Fibroblast of gingiva (primary cell): ENCODE measurements around the gene LDLR.
A peak's percentile ranks its signal among the peaks of the same experiment; 100 is the strongest.
"Not testable (repeated sequence)": the region's sequence is repeated elsewhere in the genome, so short reads cannot be mapped to it uniquely, and the experiment has no call there.

Experiments
- DNase-seq: peaks from one replicate; pipeline ENCODE4 v3.0.0-alpha.2; 2011; ENCODE audit warnings: low read depth

Gene LDLR

GRCh38 chr19:11073568-11073967 lies 15.7 kb upstream of the LDLR start:
- DNase-seq, result no peak

GRCh38 chr19:11076792-11077191 lies 12.5 kb upstream of the LDLR start:
- not testable (repeated sequence) for DNase-seq

GRCh38 chr19:11078893-11079292 lies 10.4 kb upstream of the LDLR start:
- DNase-seq, result no peak

DNA sequence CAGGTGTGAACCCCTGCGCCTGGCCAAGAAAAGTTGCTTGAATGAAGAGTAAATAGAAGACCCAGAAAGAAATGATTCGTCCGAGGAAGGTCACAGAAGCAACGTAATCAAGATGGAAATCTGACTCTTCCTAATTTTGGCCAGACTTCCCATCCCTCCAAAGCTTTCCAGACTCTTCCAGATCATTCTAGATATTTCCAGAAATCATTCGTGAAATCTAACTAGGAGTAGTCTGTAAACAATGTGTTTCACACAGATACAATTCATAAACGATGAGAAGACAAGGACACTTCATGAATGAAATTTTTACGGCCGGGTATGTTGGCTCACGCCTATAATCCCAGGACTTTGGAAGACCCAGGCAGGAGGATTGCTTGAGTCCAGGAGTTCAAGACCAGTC lies 9.3 kb upstream of the LDLR start:
- no peak for DNase-seq

DNA sequence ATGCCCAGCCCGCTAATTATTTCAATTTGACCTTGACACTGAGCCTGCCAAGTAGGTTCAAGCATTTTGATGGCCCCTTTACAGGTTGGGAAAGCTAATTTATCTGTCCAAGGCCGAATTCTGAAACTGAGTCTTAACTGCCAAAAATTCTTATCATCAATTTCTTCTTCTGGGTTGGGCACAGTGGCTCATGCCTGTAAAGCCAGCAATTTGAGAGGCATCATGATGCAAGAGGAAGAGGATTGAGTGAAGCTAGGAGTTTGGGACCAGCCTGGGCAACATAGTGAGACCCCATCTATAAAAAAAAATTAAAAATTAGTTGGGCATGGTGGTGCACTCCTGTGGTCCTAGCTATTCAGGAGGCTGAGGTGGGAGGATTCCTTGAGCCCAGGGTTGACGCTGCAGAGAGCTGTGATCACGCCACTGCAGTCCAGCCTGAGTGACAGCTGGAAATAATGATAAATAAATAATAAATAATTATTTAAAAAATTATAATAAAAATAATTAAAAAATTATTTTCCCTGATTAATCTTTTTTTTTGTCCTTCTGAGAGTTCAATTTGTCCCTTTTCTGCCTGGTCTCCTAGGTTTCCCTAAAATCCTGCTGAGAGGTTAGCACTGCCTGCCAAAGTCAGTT lies 1.3 kb upstream of the LDLR start:
- no peak for DNase-seq

DNA sequence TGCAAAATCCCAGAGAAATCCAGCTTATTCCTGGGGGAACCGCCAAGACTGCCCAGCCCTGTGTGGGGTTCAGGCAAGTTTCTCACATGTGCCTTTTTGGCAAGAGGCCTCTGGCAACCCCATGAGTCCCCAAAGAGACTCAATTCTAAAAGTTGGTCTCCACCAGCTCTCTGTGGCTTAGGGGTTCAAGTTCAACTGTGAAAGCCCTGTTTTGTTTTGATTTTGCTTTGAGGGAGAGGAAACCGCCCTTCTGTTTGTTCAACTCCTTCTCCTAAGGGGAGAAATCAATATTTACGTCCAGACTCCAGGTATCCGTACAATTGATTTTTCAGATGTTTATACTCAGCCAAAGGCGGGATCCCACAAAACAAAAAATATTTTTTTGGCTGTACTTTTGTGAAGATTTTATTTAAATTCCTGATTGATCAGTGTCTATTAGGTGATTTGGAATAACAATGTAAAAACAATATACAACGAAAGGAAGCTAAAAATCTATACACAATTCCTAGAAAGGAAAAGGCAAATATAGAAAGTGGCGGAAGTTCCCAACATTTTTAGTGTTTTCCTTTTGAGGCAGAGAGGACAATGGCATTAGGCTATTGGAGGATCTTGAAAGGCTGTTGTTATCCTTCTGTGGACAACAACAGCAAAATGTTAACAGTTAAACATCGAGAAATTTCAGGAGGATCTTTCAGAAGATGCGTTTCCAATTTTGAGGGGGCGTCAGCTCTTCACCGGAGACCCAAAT lies 583 bp upstream of the LDLR start:
- peak; percentile 85 for DNase-seq

DNA sequence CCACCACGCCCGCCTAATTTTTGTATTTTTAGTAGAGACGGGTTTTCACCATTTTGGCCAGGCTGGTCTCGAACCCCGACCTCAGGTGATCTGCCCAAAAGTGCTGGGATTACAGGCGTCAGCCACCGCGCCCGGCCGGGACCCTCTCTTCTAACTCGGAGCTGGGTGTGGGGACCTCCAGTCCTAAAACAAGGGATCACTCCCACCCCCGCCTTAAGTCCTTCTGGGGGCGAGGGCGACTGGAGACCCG lies 676 bp downstream of the LDLR start:
- DNase-seq, result not testable (repeated sequence)

- DNase-seq, result peak; percentile 97
Measured at GRCh38 chr19:11090264-11090996, 1.2 kb downstream of the LDLR start.

DNA sequence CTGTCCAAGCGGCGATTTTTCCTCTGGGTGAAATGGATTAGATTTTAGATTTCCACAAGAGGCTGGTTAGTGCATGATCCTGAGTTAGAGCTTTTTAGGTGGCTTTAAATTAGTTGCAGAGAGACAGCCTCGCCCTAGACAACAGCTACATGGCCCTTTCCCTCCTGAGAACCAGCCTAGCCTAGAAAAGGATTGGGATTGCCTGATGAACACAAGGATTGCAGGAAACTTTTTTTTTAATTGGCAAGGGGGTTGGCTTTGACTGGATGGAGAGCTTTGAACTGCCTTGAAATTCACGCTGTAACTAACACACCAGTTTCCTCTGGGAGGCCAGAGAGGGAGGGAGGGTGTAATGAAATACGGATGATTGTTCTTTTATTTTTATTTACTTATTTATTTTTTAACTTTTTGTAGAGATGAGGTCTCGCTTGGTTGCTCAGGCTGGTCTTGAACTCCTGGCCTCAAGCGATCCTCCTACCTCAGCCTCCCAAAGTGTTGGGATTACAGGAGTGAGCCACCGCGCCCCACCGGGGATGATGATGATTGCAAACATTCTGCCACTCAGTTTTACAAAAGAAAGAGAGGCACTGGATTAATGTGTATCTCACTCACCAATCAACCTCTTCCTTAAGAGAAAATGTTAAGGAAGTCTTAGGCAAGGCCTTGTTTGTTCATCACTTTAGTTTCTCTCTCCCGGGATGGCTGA lies 1.9 kb downstream of the LDLR start:
- DNase-seq, result no peak

- peak; percentile 71 for DNase-seq
Measured at GRCh38 chr19:11091703-11092153, 2.5 kb downstream of the LDLR start.

- peak; percentile 66 for DNase-seq
Measured at GRCh38 chr19:11092181-11092538, 2.9 kb downstream of the LDLR start.

DNA sequence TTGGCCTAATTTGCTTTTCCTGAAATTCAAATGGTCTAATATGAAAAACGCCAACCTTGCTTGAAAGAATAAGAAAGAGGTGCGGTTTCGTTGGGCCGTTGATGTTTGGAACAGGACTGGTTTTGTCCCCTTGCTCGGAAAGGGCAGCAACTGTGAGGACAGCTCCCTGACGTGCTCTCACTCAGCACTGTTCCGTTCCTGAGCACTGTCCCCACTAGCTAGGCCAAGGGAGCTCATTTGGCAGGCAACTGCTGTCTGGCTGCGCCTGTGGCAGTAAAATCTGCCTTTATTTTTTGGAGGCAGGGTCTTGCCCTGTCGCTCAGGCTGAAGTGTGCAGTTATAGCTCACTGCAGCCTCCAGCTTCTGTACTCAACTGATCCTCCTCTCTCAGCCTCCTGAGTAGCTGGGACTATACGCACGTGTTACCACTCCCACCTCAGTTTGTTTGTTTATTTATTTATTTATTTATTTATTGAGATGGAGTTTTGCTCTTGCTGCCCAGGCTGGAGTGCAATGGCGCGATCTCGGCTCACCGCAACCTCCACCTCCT lies 4.5 kb downstream of the LDLR start:
- DNase-seq, result no peak

DNA sequence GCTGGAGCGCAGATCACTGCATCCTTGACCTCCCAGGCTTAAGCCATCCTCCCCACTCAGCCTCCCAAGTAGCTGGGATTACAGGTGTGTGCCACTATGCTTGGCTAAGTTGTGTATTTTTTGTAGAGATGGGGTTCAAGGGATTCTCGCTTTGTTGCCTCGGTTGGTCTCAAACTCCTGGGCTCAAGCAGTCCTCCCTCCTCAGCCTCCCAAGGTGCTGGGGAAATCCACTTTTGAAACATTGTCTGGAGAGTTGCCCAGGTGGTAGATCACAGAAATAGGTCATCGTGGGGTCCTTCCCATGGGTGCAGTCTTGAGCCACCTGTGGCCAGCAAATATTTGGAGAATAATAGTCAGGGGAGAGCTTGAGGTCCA lies 5.2 kb downstream of the LDLR start:
- no peak for DNase-seq

GRCh38 chr19:11096210-11096841 lies 7.1 kb downstream of the LDLR start:
- peak; percentile 97 for DNase-seq

DNA sequence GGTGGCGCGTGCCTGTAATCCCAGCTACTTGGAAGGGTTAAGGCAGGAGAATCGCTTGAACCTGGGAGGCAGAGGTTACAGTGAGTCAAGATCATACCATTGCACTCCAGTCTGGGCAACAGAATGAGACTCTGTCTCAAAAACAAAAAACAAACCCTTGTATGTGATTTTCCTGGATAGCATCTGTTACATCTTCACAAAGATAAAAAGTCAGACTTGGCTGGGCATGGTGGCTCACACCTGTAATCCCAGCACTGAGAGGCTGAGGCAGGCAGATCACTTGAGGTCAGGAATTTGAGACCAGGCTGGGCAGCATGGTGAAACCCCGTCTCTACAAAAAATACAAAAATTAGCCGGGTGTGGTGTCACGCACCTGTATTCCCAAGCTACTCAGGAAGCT lies 8.1 kb downstream of the LDLR start:
- DNase-seq, result not testable (repeated sequence)

- DNase-seq, result no peak
Measured at GRCh38 chr19:11098327-11098726, 9.1 kb downstream of the LDLR start.

- no peak for DNase-seq
Measured at GRCh38 chr19:11098861-11099260, 9.6 kb downstream of the LDLR start.

DNA sequence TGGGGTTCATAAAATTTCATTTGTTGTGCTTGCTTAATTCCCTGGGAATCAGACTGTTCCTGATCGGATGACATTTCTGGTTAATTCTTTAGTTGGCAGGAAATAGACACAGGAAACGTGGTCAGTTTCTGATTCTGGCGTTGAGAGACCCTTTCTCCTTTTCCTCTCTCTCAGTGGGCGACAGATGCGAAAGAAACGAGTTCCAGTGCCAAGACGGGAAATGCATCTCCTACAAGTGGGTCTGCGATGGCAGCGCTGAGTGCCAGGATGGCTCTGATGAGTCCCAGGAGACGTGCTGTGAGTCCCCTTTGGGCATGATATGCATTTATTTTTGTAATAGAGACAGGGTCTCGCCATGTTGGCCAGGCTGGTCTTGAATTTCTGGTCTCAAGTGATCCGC lies 10.8 kb downstream of the LDLR start:
- no peak for DNase-seq

- no peak for DNase-seq
Measured at GRCh38 chr19:11101057-11101456, 11.8 kb downstream of the LDLR start.

DNA sequence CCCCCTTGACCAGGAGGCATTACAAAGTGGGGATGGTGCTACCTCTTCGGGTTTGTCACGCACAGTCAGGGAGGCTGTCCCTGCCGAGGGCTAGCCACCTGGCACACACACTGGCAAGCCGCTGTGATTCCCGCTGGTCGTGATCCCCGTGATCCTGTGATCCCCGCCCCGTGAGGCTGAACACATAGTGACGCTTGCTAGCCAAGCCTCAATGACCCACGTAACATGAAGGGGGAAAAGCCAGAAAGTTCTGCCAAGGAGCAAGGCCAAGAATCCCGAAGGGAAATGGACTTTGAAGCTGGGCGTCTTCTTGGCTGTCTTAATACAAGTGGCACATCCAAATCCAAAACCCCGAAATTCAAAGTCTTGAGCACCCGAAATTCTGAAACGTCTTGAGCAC lies 13.7 kb downstream of the LDLR start:
- no peak for DNase-seq

- not testable (repeated sequence) for DNase-seq
Measured at GRCh38 chr19:11103667-11104066, 14.4 kb downstream of the LDLR start.

DNA sequence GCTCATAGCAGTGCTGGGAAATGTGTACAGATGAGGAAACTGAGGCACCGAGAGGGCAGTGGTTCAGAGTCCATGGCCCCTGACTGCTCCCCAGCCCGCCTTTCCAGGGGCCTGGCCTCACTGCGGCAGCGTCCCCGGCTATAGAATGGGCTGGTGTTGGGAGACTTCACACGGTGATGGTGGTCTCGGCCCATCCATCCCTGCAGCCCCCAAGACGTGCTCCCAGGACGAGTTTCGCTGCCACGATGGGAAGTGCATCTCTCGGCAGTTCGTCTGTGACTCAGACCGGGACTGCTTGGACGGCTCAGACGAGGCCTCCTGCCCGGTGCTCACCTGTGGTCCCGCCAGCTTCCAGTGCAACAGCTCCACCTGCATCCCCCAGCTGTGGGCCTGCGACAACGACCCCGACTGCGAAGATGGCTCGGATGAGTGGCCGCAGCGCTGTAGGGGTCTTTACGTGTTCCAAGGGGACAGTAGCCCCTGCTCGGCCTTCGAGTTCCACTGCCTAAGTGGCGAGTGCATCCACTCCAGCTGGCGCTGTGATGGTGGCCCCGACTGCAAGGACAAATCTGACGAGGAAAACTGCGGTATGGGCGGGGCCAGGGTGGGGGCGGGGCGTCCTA lies 15.9 kb downstream of the LDLR start:
- no peak for DNase-seq
